NCI-H748 (cell line): ENCODE results near the gene LRRC55.

ENCODE experiments used
- DNase-seq: peaks from one replicate; lab custom pipeline; 2025; ENCODE audit not compliant: unreplicated experiment; lab: John Stamatoyannopoulos, UW

Gene LRRC55

DNA sequence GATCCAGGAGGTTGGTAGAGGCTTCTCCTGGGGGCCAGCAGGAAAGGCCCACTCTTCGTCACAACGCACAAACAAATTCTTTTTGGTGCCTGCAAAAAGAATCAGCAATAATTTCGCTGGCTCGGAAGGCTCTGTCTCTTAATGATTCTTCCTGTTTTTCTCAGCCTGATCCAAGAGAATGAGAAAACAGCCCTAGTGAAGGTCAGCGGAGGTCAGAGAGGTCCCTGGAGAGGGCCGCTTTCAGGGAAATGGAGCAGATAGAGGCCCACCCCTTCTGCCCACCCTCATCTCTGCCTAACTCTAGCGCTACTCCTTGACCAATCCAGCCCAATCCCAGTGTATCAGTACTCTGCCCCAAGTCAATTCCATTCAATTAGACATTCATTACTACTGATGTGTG, 19.2 kb downstream of the LRRC55 start:
- DNase-seq = no peak

DNA sequence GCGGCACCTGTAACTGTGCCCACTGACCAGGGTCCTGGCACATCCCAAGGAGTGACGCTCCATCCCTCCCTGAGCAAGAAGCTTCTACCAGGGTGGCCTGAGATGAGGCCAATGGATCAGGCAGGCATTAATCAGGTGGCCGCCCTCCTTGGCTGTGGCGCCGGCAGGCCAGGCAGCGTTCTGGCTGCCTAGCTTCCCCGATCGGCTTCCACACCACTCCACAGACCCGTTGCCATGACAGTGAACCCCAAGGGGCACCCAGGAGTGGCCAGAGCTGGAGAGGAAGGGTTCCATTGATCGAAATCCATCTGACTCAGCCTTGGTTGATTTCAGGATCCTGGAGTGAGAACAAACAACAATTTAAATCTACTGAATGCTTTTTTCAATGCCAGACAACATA, 20.5 kb downstream of the LRRC55 start:
- peak; percentile 60 for DNase-seq

DNA sequence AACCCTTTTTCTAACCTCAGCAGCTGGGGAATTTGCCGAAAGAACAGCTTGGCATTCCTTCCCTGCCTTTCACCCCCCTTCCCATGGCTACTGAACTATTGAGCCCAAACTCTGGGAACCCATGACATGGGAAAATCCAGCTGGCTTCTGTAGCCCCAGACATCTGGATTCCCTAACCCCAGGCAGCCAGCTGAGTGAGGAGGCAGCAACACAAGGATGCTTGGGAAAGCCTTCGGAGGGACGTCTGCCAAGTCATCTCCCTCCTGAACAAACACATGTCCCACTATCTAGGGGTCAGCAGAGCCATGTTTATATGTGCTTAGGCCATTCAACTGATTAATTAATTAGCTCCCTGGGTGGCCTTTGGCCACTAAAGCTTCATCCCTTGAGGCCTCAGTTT, 21.6 kb downstream of the LRRC55 start:
- DNase-seq = no peak

DNA sequence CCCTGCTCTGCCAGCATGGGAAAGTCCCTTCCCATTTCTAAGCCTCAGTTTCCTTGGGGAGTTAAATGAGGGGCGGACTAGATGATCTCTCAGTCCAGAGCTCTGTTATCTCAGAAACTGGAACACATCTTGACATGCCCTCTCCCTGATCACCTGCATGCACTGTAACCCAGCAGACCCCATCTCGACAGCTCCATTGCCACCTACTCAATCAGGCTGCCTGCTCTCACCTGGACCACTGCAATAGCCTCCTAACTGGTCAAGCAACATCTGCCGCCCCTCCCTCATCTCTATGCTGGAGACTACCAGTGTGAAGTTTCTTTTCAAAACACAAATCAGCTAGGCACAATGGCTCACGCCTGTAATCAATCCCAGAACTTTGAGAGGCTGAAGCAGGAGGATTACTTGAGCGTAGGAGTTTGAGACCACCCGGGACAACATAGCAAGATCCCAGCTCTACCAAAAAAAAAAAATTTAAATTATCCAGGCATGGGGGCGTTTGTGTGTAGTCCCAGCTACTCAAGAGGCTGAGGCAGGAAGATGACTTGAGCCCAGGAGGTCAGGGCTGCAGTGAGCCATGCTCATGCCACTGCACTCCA, 22.2 kb downstream of the LRRC55 start:
- peak; percentile 4 for DNase-seq

- DNase-seq = no peak
These were observed 23.4 kb downstream of the LRRC55 start for GRCh38 chr11:57205041-57205641.

GRCh38 chr11:57207168-57207567, 25.4 kb downstream of the LRRC55 start:
- no peak for DNase-seq

GRCh38 chr11:57210781-57211180, 29.0 kb downstream of the LRRC55 start:
- no peak for DNase-seq

- DNase-seq = peak; percentile 94
These were observed 31.8 kb downstream of the LRRC55 start for GRCh38 chr11:57213342-57214097.

DNA sequence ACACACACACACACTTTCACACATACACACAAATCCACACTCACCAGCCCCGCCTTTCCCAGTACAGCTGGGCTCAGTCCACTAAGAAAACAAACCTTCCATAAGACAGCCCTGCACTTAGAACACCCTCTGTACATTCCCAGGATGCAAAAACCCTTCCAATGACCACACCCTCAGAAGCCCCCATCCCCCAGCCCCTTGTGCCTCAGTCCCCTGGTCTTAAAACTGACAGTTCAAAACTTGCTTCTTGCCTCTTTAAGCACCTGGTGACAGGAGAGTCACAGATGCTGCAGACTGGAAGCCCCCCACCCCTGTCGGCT, 32.3 kb downstream of the LRRC55 start:
- DNase-seq = peak; percentile 37

DNA sequence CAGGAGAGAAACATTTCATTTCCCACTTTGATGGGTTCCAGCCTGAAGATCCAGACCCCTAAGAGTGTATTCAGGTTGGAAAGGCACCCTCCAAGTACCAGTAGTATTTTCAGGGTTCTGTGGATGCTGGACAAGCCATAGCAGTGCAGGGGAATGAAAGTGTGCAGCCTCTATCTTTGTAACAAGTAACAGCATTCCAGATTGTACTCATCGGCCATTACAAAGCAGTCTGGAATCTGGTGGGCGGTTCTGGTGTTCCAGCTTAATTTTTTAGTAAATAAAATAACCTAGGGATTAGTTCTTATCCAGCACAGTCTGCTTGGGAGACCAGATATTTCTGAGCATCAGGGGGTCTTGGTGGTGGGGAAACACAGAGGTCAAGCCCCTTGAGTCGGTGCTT, 32.7 kb downstream of the LRRC55 start:
- no peak for DNase-seq

- DNase-seq = no peak
These were observed 34.7 kb downstream of the LRRC55 start for GRCh38 chr11:57216463-57216862.

DNA sequence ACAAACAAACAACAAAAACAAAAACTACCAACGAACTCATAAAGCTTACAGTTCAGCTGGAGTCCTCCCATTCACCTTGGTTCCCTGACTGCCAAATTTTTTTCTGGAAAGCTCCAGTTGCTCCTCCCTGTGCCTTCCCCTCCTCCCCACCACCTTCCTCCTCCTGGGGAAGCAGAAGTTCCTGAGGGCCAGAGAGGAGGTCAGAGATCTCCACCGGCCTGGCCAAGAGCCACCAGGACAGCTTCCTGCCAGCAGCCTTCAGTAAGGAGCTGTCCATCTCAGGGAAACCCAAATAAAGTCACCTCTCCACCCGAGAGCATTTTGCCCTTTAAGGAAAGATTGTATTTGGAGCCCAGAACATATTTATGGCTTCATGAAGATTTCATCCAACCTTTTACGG, 35.3 kb downstream of the LRRC55 start:
- DNase-seq = no peak

DNA sequence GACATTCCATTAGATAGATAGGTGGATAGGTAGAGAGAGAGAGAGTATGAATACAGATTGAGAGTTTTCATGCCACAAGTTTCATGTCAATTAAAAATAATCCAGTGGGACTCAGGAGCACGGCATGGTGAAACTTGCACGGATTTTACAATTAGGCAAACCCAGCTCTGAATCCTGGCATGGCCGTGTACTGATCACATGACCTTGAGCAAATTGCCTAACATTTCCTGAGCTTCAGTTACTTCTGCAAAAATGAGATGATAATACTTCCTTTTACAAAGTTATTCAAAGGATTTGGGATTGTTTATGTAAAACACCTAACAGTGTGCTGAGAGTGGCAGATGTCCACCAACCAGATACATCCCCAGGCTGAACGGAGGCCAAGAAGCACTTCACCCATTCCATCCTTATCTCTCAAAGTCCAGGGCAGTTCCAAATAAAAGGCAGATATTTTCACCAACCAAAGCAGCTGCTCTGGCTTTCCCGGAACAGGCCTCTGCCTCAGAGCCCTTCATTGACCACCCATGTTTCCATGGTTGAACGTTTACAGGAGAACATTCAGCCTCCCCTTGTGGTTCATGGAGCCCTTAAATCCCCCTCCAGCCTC, 37.4 kb downstream of the LRRC55 start:
- no peak for DNase-seq

- DNase-seq = no peak
These were observed 40.5 kb downstream of the LRRC55 start for GRCh38 chr11:57222239-57222638.

GRCh38 chr11:57223601-57224000, 41.8 kb downstream of the LRRC55 start:
- no peak for DNase-seq

- DNase-seq = no peak
These were observed 42.4 kb downstream of the LRRC55 start for GRCh38 chr11:57224128-57224527.

- no peak for DNase-seq
These were observed 42.8 kb downstream of the LRRC55 start for GRCh38 chr11:57224537-57224936.

DNA sequence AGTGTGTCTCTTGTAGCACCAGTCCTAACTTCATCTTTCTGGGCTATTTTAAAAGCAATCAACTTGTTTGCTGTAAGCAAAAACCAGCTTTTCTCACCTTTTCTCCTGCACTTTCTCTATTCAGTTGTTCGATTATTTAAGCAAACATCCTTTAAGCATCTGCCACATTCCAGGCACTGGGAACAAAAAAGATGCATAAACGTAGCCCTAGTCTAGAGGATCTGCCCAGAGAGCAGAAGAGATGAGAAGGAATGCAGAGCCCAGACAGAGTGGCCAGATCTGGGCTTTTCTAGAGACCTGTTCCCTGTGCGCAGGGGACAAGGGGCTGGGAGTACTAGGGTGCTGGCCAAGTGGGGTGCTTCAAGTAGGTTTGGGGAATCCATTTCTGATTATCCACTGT, 46.8 kb downstream of the LRRC55 start:
- DNase-seq = no peak

GRCh38 chr11:57230316-57230715, 48.6 kb downstream of the LRRC55 start:
- no peak for DNase-seq

DNA sequence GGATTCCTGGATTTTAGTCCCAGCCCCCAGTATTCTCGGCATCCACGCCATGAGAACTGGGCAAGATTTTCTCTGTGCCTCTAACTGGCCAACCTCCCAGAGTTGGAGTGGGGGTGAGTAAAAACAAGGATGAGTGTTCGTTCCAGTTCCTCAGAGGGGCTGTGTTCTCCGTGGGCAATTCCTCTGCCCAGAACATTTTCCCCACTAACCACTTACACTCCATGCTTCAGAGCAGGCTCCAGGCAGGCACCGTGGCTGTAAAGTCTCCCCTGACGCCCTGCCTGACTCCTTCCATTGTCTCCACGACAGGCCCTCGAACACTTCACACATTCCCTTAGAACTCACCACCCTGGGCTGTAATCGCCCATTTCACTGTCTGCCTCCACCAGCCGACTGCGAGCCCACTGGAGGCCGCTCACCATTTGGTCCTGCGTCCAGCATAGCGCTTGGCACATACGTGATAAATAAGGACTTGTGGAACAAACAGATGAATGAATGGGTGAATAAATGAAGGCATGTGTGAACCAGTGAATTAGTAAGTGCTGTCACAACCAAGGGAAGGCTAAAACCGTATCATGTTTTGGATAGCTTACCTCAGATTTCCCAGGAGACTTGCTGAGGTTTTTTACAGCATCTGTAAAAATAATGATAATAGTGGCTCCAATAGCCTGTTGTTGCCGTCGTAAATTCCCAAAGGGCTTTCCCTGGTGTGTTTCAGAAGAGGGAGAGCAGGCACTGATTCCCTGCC, 49.2 kb downstream of the LRRC55 start:
- no peak for DNase-seq

DNA sequence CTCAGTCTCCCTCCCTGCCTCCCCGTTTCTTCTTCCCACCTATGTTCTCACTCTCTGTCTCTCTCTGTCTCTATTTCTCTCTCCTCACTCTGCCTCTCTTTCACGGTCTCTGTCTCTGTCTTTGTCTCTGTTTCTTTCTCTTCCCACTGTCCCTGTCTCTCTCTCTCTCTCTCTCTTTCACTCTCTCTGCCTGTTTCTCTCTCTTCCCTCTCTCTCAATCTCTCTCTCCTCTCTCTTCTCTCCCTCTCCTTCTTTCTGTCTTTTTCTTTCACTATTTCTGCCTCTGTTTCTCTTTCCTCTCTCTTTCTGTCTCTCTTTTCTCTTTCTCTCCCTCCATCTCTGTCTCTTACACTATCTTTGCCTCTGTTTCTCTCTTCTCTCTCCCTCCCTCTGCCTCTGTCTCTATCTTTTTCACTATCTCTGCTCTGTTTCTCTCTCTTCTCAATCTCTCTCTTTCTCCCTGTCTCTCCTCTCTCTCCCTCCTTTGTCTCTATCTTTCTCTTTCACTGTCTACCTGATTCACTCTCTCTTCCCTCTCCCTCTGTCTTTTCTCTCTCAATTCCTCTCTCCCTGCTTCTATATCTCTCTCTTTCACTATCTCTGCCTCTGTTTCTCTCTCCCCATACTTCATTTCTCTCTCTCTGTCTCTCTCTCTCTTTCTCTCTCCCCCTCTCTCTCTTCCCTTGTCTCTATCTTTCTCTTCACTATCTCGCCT, 49.9 kb downstream of the LRRC55 start:
- no peak for DNase-seq
